ENCODE measurements around the gene TCF15. TPM values are rescaled to one million over a fixed set of nuclear protein-coding genes. Genes with fewer than 3 reads are reported as not detected.
"Not testable (repeated sequence)": the region's sequence is repeated elsewhere in the genome, so short reads cannot be mapped to it uniquely, and the experiment has no call there.

Gene TCF15
- polyA plus RNA-seq, 2 of the 4 experiments (the other 2 are of a cell fraction) = not detected

GRCh38 chr20:644692-645317, 34.7 kb upstream of the TCF15 start:
- Histone ChIP-seq H3K4me3 (no peak overlapping the region), H3K4me2 (no peak overlapping the region), H3K4me1 (peaks cover 21% of the 10 kb centered on the region), H3K9me3 (peaks cover 8% of the 10 kb centered on the region; the same call in 1 of the 3 replicates), H3K27ac (0 out of 6 replicates have a peak overlapping the region, but pooled peaks of 1 of the 2 experiments have one; percentile 13)
- POLR2A ChIA-PET = interaction anchor here (0.5 to 0.9 kb wide), 5 partner anchors 22 to 265 kb away, joined by 3 to 4 read pairs (median 3); partner anchors contain the start of gene CSNK2A1
- DNase-seq (ENCODE audit: low read depth in 1 of 2, low spot score in 1 of 2) = no peak
- FAIRE-seq = no peak
- no peak for ATAC-seq
- 71% methylated on average over 11 of the region's 11 CpGs for WGBS (ENCODE audit: missing lambda C conversion rate)
- CTCF ChIA-PET = interaction anchor here (0.6 to 6.4 kb wide), 64 partner anchors 7 to 344 kb away, joined by 3 to 87 read pairs (median 5); partner anchors contain the start of genes SCRT2 and SLC52A3
- TF ChIP-seq SREBF2 (IDR thresholded peaks at IDR 0.05) (no peak), ESRRA (IDR thresholded peaks at IDR 0.05; ENCODE audit: borderline replicate concordance, low read length) (peak; percentile 23; the same call in 1 of the 2 replicates)

- POLR2A ChIA-PET = interaction anchor here (0.5 kb wide), 1 partner anchor 107 kb away, joined by 5 read pairs; no protein-coding TSS in a partner anchor
- peak overlapping the region in 1 of 2 experiments; percentile 68; a peak in 2 of 6 replicates for H3K27ac ChIP-seq
- H3K4me3 ChIP-seq = peak overlapping the region; percentile 15; the same call in 1 of the 3 replicates
- ATAC-seq (peak; percentile 12 to 32; a peak in 5 of 6 replicates), FAIRE-seq (no peak), DNase-seq (ENCODE audit: low read depth in 1 of 2, low spot score in 1 of 2) (peak in 1 of 2 experiments; percentile 43)
- H3K4me1 ChIP-seq = peaks cover 21% of the 10 kb centered on the region
- CTCF ChIA-PET = interaction anchor here (2.2 to 6.4 kb wide), 3 partner anchors 9 to 97 kb away, joined by 9 to 87 read pairs (median 19); no protein-coding TSS in a partner anchor
- peak overlapping the region; percentile 42 for H3K4me2 ChIP-seq
- no peak for TF ChIP-seq CBX8 (IDR thresholded peaks at IDR 0.05)
- no peak for TF ChIP-seq MAX (IDR thresholded peaks at IDR 0.05)
- peak; percentile 24; the same call in 1 of the 2 replicates for TF ChIP-seq TP53 (CRISPR knock-in tag; IDR thresholded peaks at IDR 0.05)
- TF ChIP-seq FOXS1 (CRISPR knock-in tag; IDR thresholded peaks at IDR 0.05) = no peak
- peaks cover 2% of the 10 kb centered on the region; the same call in 1 of the 3 replicates for H3K9me3 ChIP-seq
- 66% methylated on average over 16 of the region's 57 CpGs for WGBS (ENCODE audit: missing lambda C conversion rate)
These were observed 32.5 kb upstream of the TCF15 start for GRCh38 chr20:642398-643174.

- peak overlapping the region; percentile 45; the same call in 1 of the 3 replicates for H3K4me2 ChIP-seq
- no CpG with 5 or more reads among the region's 13 CpGs for WGBS (ENCODE audit: missing lambda C conversion rate)
- H3K4me3 ChIP-seq; H3K9me3 ChIP-seq; DNase-seq (ENCODE audit: low read depth in 1 of 2, low spot score in 1 of 2); POLR2A ChIA-PET; ATAC-seq; FAIRE-seq: not testable (repeated sequence)
- H3K4me1 ChIP-seq = peaks cover 18% of the 10 kb centered on the region
- peak overlapping the region in 1 of 2 experiments; percentile 68; a peak in 2 of 6 replicates for H3K27ac ChIP-seq
- CTCF ChIA-PET = interaction anchor here (0.7 to 6.4 kb wide), 5 partner anchors 10 to 288 kb away, joined by 3 to 87 read pairs (median 9); no protein-coding TSS in a partner anchor
These were observed 31.9 kb upstream of the TCF15 start for GRCh38 chr20:642013-642397.

GRCh38 chr20:641516-641875, 31.4 kb upstream of the TCF15 start:
- ATAC-seq (peak; percentile 30 to 45), DNase-seq (ENCODE audit: low read depth in 1 of 2, low spot score in 1 of 2) (peak; percentile 63 to 86), FAIRE-seq (no peak)
- 10% methylated on average over 10 of the region's 12 CpGs for WGBS (ENCODE audit: missing lambda C conversion rate)
- ChIA-PET CTCF (interaction anchor here (0.7 to 2.6 kb wide), 8 partner anchors 10 to 287 kb away, joined by 3 to 23 read pairs (median 3); no protein-coding TSS in a partner anchor), POLR2A (no interaction called here)
- peaks cover 13% of the 10 kb centered on the region for H3K4me1 ChIP-seq
- H3K9me3 ChIP-seq = no peaks in the 10 kb centered on the region
- no peak overlapping the region for H3K4me3 ChIP-seq
- H3K27ac ChIP-seq = peak overlapping the region in 1 of 2 experiments; percentile 50; a peak in 2 of 6 replicates
- peak overlapping the region; percentile 45 for H3K4me2 ChIP-seq
- TF ChIP-seq ESRRA (IDR thresholded peaks at IDR 0.05; ENCODE audit: borderline replicate concordance, low read length) (no peak), REST (IDR thresholded peaks at IDR 0.05) (no peak), MAX (IDR thresholded peaks at IDR 0.05) (no peak), ZFP36 (IDR thresholded peaks at IDR 0.05; ENCODE audit: borderline replicate concordance, partially characterized antibody) (no peak), CTCF (IDR thresholded peaks at IDR 0.05) (no peak), FOSL2 (IDR thresholded peaks at IDR 0.05) (no peak), FOSL2 (CRISPR knock-in tag; IDR thresholded peaks at IDR 0.05) (no peak), ATOH8 (CRISPR knock-in tag; IDR thresholded peaks at IDR 0.05; ENCODE audit: low read depth) (no peak), MYC (IDR thresholded peaks at IDR 0.05; ENCODE audit: borderline replicate concordance, low read length) (no peak), RFX5 (IDR thresholded peaks at IDR 0.05) (no peak), SMC3 (IDR thresholded peaks at IDR 0.05) (no peak), BHLHE40 (IDR thresholded peaks at IDR 0.05; ENCODE audit: low read depth, low read length) (no peak), FOXS1 (CRISPR knock-in tag; IDR thresholded peaks at IDR 0.05) (no peak)
